ENCODE data around the gene PRPH2.

GRCh38 chr6:42740725-42741124 lies 18.3 kb upstream of the PRPH2 start:
- TF ChIP-seq CTCF (IDR thresholded peaks at IDR 0.05; ENCODE audit: low read depth, low read length, poor library complexity, severe bottlenecking) (no peak), EZH2phosphoT487 (IDR thresholded peaks at IDR 0.05; ENCODE audit: borderline replicate concordance, low read length) (no peak)
